Epithelial cell of prostate (primary cell): ENCODE results near the gene PANK1.

ENCODE experiments used
- DNase-seq: peaks from one replicate; pipeline ENCODE4 v3.0.0-alpha.2; 2011; ENCODE audit warnings: low read depth, low spot score
- H3K27ac ChIP-seq: fragments of 450-650 bp; 2 replicates; pipeline ENCODE4 v1.5.1; 2017; ENCODE audit warnings: mild to moderate bottlenecking

The PANK1 gene

DNA sequence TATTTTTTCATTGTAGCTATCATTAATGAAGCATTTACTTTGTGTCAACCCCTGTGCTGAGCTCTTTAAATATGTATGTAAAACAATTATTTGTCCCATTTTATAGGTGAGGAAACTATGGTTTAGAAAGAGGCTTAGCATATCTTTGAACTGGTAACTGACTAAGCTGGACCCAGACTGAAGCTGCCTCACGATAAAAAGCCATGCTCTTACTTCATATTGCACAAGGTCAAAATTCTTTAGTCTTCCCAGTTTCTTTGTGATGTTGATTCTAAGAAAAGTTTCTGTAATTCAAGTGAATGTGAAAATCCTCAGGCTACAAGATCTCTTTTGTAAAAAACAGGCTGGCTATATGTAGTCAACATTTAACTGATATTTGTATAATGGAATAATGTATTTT is 63.0 kb downstream of the PANK1 start:
- no peak for DNase-seq

DNA sequence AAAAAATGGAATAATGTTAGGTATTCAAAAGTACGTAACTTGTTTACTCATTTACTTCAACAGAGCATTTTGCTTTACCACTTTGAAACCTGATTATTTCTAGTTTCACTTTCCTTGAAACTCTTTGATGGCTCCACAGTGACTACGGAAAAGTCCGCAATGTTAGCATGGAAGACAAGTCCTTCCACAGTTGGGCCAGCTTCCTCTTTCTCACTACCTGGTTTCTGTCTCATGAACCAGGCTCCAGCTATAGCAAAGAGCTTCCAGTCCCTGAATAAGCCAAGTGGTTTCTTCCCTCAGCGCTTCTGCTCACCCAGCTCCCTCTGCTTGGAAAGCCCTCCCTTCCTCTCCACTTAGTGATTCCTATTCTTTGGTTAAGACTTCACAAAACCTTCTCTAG is 64.8 kb downstream of the PANK1 start:
- no peak for DNase-seq
- H3K27ac ChIP-seq: no peak overlapping the region

More for the DNA sequence above, 63.0 kb downstream of the PANK1 start:
- H3K27ac ChIP-seq: no peak overlapping the region

DNA sequence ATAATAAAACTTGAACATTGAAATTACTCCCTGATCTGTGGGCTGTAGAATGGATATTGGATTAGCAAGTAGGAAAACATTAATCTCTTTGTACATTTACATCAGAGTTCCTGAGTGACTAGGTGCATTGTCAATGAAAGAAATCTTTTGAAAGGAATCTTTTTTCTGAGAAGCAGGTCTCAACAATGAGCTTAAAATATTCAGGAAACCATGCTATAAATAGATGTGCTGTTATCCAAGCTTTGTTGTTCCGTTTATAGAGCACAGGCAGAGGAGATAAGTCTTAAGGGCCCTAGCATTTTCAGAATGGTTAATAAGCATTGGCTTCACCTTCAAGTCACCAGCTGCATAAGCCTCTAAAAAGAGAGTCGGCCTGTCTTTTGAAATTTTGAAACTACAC is 68.3 kb downstream of the PANK1 start:
- no peak for DNase-seq
- H3K27ac ChIP-seq: no peak overlapping the region

DNA sequence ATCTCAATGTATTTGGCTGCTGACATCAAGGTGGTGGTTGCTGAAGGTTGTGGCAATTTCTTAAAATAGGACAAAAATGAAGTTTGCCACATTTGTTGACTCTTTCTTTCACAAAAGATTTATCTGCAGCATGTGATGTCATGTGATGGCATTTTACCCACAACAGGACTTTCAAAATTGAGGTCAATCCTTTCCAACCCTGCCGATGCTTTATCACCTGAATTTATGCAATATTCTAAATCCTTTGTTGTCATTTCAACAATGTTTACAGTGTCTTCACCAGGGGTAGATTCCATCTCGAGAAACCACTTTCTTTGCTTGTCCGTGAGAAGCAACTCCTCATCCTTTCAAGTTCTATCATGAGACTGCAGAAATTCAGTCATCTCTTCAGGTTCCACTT is 69.0 kb downstream of the PANK1 start:
- no peak for DNase-seq

DNA sequence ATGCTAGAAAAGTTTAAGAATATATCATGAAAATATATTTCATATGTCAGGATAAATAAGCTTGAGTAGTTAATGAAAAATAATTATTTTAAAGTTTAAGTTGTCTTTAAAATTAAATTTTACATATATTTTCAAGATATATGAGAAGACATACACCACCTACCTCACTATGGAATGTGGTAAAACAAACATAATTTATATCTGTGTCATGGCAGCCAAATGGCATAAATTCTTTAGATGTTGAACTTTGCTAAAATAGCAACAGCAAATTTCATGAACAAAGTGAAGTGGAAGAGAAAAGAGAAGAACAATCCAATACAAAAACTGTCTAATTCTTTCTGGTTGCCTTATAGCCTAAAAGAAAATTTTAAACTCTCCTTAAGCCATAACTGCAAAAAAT is 70.0 kb downstream of the PANK1 start:
- no peak overlapping the region for H3K27ac ChIP-seq
- no peak for DNase-seq

More for the DNA sequence above, 69.0 kb downstream of the PANK1 start:
- H3K27ac ChIP-seq: no peak overlapping the region

DNA sequence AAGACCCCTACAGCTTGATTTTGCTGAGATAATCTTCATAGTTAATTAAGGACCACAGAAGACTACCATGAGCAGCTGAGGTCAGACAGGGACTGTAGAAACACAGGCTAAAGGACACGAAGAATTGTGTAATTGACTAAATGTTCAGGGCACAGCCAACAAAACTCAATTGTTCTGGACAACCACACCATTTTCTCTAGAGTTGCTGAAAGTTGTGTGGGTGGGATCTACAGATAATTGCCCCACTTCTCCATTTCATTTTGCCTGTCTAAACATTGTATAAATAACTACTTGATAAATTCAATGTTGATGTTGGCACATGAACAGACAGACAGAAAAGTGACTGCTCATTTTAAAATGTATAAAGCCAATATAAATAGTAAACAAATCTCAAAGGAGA is 70.7 kb downstream of the PANK1 start:
- no peak for DNase-seq
- no peak overlapping the region for H3K27ac ChIP-seq

DNA sequence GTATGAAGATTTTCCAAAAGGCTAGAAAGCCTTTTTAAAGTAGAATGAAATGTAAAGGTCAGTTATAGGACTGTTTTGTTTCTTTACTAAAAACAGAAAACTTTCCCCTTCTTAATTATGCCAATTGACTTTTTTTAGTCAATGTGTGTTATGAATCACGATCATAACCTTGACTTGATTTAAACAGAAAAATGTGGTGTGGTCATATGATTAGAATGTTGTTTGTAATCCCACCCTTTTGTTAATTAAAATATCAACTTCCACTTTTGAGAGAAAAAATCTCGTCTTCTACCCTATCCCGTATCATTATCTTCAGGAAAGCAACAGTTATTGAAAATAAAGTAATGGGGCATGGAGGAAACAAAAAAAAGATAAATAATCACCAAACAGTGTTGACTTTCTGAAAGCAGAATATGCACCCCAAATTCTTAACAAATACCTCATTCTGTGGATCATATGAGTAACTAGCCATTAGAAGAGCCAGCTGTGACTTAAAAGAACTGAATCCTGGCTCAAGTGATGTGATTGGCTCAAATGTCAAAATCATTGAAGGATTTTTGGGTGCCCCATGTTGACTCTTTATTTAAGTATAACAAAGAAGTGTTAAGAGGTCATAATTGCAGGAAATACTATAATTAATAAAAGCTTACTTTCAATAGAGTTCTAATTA is 77.3 kb downstream of the PANK1 start:
- no peak for DNase-seq
- no peak overlapping the region for H3K27ac ChIP-seq

DNA sequence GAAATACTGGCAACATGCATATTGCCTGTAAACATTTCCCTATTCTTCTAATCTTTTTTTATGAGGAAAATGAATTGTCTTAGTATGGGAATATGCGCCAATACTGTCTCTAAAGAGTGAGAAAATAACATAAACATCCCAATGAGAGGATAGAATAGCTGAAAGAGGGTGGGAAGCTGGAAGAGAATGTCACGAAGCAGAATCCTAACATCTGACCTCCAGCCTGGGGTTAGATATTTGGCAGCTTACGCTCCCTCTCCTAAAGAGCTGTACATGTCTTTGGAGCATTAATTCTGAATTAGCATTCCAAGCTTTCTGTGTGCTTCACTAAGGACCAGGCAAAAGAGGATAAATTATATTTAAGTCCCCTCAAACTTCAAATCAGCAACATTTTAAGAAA is 78.0 kb downstream of the PANK1 start:
- no peak overlapping the region for H3K27ac ChIP-seq
- no peak for DNase-seq

DNA sequence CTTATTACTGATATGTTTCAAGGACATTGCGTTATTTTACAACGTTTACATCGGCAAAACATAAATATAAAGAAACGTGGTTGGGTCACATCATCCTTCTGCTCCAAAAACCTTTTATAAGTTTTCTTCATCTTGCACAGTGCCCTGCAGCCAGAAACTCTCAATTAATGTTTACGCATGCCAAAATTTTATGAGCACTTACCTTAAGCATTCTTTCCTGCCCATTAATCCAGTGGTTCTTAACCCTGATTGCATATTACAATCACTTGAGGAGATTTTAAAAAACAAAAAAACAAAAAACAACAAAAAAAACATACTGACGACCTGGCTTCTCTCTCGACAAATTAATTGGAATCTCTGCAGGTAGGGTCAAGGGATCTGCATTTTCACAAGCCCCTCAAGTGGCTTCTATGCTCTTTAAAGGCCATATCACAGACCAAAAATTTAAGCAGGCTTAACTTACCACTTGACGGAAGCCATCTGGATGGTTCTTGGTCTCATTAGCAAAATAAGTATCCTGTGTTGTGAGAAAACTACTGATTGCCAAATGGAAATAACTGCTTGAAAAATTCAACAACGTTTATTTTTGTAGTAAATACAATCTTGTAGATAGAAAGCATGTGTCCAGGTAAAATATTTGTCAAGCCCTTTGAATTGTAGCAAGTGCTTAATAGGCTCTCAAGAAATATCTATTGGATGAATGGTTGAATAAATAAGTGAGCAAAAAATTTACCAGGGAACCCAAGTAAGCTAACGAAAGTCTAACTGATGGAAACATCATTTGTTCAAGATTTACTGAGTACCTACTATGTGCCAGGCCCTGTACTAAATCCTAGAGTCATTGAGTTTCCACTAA is 78.7 kb downstream of the PANK1 start:
- H3K27ac ChIP-seq: no peak overlapping the region
- no peak for DNase-seq

DNA sequence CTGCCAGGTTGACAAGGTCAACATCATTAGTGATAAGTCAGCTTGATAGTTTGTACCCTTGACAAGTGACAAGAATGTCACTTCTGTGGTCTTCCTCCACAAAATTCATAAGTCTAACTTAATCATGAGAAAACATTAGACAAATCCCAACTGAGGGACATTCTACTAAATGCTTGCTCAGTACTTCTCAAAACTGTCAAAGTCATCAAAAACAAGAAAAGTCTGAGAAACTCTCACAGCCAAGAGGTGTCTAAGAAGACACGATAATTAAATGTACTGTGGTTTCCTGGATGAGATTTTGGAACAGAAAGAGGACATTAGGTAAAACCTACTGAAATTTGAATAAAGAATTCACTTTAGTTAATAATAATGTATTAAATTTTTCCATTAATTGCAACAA is 79.9 kb downstream of the PANK1 start:
- H3K27ac ChIP-seq: no peak overlapping the region
- no peak for DNase-seq

DNA sequence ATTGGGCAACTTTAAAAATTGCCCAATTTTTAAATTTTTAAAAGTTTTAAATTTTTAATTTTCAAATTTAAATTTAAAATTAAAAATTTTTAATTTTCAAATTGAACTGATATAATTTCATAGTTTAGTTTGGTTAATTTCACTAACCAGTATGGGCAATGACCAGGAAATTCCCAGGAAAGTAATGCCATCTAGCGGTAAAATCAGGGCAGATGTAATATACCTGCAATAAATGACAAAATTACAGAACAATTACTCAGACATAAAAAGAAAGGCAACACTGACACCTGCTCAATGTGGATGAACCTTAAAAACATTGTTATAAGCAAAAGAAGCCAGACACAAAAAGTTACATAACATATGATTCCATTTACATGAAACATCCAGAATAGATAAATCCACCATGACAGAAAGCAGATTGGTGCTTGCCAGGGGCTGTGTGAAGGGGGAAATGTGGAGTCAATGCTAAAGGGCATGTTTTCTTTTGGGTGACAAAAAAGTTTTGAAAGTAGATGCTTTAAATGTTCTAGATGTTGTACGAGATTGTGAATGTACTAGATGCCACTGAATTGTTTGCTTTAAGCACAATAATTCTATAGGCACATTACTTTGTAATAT is 81.1 kb downstream of the PANK1 start:
- no peak for DNase-seq
- no peak overlapping the region for H3K27ac ChIP-seq

DNA sequence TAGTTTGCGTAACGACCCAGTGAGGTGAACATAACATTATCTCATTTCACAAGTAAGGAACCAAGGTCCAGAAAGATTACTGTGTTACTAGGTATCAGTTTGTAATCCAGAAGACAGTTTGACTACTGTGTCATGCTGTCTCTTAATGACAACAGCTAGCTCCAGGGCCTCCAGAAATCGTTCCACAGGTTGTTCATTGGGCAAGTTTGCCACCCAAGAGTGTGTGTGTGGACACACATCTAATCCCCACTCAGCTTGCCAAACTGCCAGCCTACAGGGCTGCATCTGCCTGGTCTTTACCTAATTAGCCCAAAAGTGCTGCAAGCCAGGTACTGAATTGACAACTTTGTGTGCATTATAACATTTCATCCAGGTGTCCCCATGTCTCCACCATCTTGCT is 81.7 kb downstream of the PANK1 start:
- DNase-seq: no peak
- no peak overlapping the region for H3K27ac ChIP-seq

DNA sequence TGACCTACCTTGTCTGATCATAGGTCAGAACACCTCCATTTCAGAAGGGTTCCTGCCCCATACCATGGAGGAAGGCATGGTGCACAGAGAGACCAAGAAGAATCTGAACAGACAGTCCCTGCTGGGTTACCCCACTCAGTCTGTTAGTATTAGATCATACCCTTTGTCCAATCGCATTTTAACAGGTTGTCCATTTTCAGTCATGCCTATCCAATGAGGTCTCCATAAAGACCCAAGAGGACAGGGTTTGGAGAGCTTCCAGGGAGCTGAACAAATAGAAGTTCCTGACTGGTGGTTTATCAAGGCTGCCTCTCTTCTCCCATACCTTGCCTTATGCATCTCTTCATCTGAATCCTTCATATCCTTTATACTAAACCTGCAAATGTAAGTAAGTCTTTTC is 88.4 kb downstream of the PANK1 start:
- no peak for DNase-seq
- H3K27ac ChIP-seq: no peak overlapping the region

DNA sequence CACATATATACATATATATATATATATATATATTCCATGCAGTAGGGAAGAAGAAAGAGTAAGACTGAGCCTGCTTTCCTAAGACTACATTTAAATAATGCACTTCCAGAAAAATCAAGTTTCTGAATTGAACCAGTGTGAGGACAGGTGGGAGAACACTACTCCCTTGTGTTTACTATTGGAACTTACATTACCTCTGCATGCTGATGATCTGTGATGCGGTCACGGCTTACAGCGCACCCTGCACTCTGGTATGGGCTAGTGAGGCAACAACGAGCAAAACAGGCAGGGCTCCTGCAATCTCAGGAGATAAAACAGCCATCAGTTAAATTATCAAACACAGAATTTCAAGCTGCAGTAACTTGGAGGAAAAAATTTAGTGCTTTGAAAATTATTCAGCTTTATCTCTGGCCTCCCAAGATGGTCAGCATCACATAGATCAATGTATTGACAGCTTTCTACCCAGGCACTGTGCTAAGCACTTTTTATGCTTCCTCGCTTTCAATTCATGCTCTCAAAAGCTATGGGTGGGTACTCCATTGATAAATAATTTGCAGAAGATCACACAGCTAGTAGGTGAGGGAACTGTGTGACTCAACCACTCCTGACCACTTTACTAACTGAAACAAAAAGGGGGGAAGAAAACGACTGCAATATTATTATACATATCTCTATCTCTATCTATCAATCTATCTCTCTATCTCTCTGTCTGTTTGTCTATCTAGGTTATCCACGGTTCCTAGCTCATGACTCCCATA is 89.2 kb downstream of the PANK1 start:
- no peak for DNase-seq
- no peak overlapping the region for H3K27ac ChIP-seq

DNA sequence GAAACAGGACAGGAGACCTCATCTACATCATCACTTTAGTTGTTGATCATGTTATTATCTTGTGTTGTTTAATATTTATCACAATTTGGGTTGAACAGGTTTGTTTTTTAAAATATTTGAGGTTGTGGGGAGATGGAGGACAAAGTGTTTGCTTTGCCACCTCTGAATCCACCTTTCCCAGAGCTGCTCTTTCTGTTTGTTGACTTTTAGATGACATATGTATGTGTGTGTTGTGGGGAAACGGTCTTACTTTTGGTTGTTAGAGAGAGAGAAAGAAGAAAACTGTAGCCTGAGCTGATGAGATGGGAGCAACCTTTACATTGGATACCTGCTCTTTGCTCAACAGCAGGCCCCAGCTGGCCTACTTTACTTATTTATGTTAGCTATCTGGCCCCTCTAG is 90.6 kb downstream of the PANK1 start:
- H3K27ac ChIP-seq: no peak overlapping the region
- no peak for DNase-seq

DNA sequence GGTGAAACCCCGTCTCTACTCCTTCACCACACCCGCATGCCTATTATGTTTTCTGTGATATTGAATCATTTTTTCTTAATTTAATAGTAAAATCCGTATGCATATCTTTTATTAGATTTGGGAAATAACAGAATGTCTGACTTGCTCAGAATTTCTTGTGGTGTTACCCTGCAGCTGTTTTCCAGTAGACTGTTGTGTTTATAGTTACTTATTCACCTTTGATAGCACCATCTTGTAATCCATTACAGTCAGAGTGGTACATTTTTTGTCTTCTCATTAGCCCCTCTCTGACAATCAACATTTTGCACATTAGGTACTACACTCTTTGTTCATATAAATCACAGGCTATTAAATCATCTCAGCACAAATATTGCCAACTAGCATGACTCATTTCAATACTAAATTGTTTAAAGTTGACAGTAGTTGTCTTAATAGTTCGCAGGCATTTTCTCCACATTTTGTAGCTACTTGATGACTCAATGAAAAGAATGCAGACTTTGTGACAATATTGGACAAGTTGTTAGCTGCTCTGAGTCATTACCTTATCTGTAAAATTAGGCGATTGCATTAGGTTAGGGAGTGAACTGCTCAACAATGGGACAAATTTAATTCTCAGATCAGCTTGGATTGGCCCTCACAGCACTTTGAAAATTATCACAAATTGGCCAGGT is 91.8 kb downstream of the PANK1 start:
- DNase-seq: peak; percentile 65
- peak overlapping the region; percentile 35 for H3K27ac ChIP-seq

DNA sequence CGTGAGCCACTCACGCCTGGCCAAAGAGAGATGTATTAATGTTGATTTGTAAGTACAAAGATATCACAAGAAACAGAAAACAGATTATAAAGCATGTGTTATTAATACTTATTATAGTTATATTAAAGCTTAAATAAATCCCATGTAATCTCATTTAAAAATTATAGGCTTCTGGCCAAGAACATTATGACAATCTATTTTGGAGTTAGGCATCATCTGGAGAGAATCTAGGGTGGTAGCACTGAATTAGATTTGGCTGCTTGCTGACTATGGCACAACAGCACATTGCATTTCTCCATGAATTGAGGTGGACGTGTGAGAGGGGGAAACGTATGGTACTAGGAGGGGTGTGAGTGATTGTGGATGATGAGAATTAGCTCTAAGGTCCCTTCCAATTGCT is 92.8 kb downstream of the PANK1 start:
- no peak for DNase-seq
- H3K27ac ChIP-seq: no peak overlapping the region

DNA sequence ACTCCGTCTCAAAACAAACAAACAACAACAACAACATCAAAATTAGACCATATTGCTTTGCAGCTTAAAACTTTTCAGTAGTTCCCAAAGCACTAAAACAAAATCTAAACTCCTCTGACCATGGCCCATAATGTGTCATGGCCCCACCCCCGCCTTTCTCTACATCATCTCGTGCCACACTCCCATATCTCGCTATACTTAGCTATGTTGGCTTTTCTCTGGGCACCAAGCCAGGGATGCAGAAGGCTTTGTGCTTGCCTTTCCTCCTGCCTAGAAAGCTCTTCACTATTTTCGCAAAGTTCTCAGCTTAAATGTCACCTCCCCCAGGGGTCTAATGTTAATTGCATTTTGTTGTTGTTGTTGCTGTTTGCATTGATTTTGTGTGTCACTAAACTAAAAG is 94.5 kb downstream of the PANK1 start:
- H3K27ac ChIP-seq: no peak overlapping the region
- no peak for DNase-seq

DNA sequence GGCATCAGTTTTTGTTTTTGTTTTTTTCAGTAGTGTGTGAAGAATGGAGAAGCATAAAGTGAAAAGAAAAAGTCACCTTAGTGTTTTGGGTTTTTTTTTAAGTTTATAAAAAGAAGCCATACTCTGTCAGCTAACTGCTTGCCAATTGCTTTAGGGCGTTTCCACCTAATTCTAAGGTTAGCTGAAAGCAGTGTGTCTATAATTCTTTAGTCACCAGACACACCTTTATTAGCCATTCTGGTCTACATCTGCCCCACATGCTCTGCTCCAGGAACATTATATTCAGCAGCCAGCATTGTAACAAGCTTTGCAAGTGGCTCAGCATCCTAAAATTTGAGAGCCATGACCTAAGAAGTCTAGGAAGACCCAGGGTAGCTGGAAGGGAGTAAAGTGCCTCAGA is 95.5 kb downstream of the PANK1 start:
- no peak for DNase-seq
- no peak overlapping the region for H3K27ac ChIP-seq

DNA sequence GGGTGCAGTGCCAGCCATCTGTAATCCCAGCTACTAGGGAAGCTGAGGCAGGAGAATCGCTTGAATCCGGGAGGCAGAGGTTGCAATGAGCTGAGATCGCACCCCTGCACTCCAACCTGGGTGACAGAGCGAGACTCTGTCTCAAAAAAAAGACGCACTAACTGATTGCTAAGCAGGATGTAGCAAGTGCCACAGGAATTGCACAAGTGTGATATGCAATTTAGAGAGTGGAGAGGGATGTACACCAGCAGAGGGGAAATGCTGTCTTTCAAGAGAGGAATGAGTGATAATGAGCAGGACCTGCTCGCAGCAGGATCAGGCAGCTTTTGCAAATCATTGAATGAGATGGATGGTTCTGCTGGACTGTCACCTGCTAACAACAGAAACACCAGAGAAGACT is 96.4 kb downstream of the PANK1 start:
- no peak for DNase-seq

More for the DNA sequence above, 96.4 kb downstream of the PANK1 start:
- no peak overlapping the region for H3K27ac ChIP-seq
